BE2C (cell line): Measurements from ENCODE around the gene JHY.

ENCODE experiments used
- DNase-seq: peaks from one replicate; pipeline ENCODE4 v3.0.0-alpha.2; 2020
- H3K27me3 ChIP-seq: fragments of 250-450 bp; sonication (Bioruptor Pico); 2 replicates; pipeline ENCODE4 v1.5.1; 2020; ENCODE audit warnings: mild to moderate bottlenecking
- H3K36me3 ChIP-seq: fragments of 250-450 bp; sonication (Bioruptor Pico); 2 replicates; pipeline ENCODE4 v1.5.1; 2020; ENCODE audit warnings: mild to moderate bottlenecking
- H3K4me1 ChIP-seq: fragments of 250-450 bp; sonication (Bioruptor Pico); 2 replicates; pipeline ENCODE4 v1.5.1; 2020
- H3K4me3 ChIP-seq: 2 replicates; pipeline ENCODE4 v1.5.1; 2011; ENCODE audit warnings: low read depth, low read length
- H3K9me3 ChIP-seq: fragments of 250-450 bp; sonication (Bioruptor Pico); 2 replicates; pipeline ENCODE4 v1.5.1; 2020
- TF ChIP-seq, protein P1 (sequence below): IDR thresholded peaks from 2 replicates; pipeline ENCODE4 v1.5.1; 2012; ENCODE audit warnings: mild to moderate bottlenecking, low read depth, low read length

The JHY gene

DNA sequence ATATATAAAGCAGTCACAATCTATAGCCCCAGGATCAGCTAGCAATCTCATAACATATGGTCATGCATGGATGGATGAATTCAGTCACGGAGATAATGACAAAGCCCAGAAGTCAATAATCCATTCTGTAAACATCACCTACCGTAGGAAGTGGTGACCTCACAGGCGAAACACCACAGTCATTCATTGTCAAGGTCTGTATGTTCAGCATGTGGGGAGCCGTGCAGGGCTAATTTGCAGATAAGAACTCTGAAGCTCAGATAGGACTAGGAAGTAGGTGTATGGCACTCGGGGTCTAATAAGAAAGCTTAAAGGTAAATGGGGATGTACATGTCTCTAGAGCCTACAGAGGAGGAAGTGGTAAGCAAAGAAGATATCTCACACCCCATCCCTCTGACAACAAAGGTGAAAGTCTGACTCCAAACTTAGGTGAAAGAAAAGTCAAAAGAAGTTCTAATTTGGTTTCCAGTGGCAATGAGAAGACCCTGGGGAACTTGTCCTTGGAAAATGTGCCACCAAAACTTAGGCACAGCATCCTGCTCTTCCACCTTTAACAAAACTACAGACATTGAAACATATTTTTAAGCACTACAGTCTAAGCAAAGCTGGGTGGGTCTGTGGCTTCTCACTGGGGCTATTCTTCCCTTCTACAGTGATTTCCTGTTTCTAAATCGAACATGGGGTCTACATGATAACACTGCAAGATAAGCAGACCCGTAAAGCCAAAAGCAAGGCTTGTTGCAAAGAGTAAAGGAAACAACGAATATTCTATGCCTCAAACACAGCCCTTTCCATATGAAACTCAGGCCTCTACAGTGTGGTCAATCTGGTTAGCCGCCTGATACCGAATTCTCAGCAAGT lies 39.0 kb upstream of the JHY start:
- Histone ChIP-seq H3K9me3 (no peaks in the 10 kb centered on the region), H3K4me1 (no peaks in the 10 kb centered on the region), H3K36me3 (no peaks in the 10 kb centered on the region), H3K27me3 (peaks cover 15% of the 10 kb centered on the region), H3K4me3 (no peak overlapping the region)
- DNase-seq = no peak
- TF ChIP-seq, protein P1, sequence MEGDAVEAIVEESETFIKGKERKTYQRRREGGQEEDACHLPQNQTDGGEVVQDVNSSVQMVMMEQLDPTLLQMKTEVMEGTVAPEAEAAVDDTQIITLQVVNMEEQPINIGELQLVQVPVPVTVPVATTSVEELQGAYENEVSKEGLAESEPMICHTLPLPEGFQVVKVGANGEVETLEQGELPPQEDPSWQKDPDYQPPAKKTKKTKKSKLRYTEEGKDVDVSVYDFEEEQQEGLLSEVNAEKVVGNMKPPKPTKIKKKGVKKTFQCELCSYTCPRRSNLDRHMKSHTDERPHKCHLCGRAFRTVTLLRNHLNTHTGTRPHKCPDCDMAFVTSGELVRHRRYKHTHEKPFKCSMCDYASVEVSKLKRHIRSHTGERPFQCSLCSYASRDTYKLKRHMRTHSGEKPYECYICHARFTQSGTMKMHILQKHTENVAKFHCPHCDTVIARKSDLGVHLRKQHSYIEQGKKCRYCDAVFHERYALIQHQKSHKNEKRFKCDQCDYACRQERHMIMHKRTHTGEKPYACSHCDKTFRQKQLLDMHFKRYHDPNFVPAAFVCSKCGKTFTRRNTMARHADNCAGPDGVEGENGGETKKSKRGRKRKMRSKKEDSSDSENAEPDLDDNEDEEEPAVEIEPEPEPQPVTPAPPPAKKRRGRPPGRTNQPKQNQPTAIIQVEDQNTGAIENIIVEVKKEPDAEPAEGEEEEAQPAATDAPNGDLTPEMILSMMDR = no peak

GRCh38 chr11:122847466-122847865 lies 35.1 kb upstream of the JHY start:
- no peak for DNase-seq
- Histone ChIP-seq H3K36me3 (no peaks in the 10 kb centered on the region), H3K4me1 (no peaks in the 10 kb centered on the region), H3K4me3 (no peak overlapping the region), H3K27me3 (peaks cover 13% of the 10 kb centered on the region), H3K9me3 (no peaks in the 10 kb centered on the region)
- TF ChIP-seq, protein P1 = no peak

- Histone ChIP-seq H3K36me3 (no peaks in the 10 kb centered on the region), H3K9me3 (no peaks in the 10 kb centered on the region), H3K4me1 (no peaks in the 10 kb centered on the region), H3K27me3 (peaks cover 10% of the 10 kb centered on the region), H3K4me3 (no peak overlapping the region)
- TF ChIP-seq, protein P1 = no peak
- DNase-seq = no peak
Measured at GRCh38 chr11:122848186-122848585, 34.4 kb upstream of the JHY start.

GRCh38 chr11:122850076-122850631 lies 32.4 kb upstream of the JHY start:
- Histone ChIP-seq H3K4me1 (no peaks in the 10 kb centered on the region), H3K36me3 (no peaks in the 10 kb centered on the region), H3K4me3 (no peak overlapping the region), H3K9me3 (no peaks in the 10 kb centered on the region), H3K27me3 (peaks cover 10% of the 10 kb centered on the region; the same call in 1 of the 2 replicates)
- TF ChIP-seq, protein P1 = no peak
- DNase-seq = no peak

DNA sequence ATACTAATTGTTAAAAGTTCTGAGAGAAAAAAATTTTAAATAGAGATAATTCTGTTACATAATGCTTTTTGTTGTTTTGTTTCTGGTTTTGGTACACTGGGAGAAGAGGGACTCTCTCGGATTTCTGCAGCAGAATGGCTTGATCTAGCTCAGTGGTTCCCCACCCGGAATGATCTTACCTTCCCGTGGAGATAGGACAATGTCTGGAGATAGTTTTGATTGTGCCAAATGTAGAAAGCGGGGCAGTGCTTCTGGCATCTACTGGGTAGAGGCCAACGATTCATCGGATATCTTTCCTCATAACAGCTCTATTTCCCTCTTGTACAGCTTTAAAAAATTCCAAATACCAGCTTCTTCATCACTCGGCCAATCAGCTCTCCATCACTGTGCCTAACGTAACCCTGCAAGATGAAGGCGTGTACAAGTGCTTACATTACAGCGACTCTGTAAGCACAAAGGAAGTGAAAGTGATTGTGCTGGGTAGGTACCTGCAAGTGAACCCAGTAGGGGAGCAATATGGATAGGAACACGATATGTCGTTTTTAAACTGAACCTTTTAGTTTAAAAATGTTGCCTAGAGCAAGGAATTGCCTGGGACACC lies 31.1 kb upstream of the JHY start:
- H3K9me3 ChIP-seq = no peaks in the 10 kb centered on the region
- peaks cover 8% of the 10 kb centered on the region; the same call in 1 of the 2 replicates for H3K27me3 ChIP-seq
- DNase-seq = no peak
- H3K4me3 ChIP-seq = no peak overlapping the region
- H3K4me1 ChIP-seq = no peaks in the 10 kb centered on the region
- TF ChIP-seq, protein P1 = no peak
- no peaks in the 10 kb centered on the region for H3K36me3 ChIP-seq
